Heart left ventricle (tissue), 13 donors: ENCODE data around the gene DUSP1.

ENCODE experiments used
- CTCF ChIP-seq, 12 donors: fragments of 200-600 bp; sonication (generic) in 4 of 12; IDR thresholded peaks; one replicate each; pipeline versions ENCODE4 v1.5.0 to v1.8.0; 2018 to 2022; ENCODE audit warnings: antibody characterized with exemption in 12 of 12, mild to moderate bottlenecking in 5 of 12
- POLR2A ChIP-seq, 2 donors: fragments of 450-650 bp; IDR thresholded peaks; one replicate each; pipeline ENCODE4 v1.6.1; 2017; ENCODE audit warnings: antibody characterized with exemption in 2 of 2, mild to moderate bottlenecking in 2 of 2, moderate library complexity in 2 of 2
- donor health status: ischemic (EF 13 %, LVEDD 7.1; RV severe dilation, severe dysfunction).
- donor health status: DM: no; HTN: yes; CAD: no.
- donor health status: DM: no; HTN: no; CAD: no.
- donor health status: ischemic (EF 25% LVEDD 6.9; RV normal size, moderate dysfunction).
- donor health status: ischemic (EF 25% LVEDD 5.7; RV mildly dilated, moderate dysfunction).
- donor health status: ischemic (EF 35%, LVEDD 5.7; RV mildly dilated, moderate dysfunction).
- donor health status: nonischemic (EF 11% LVEDD 7.7; RV severe dilation, severe dysfunction).
- donor health status: DM: yes; HTN: yes; CAD: no.
- donor health status: PGD.
- donor health status: ischemic (EF 29% LVEDD 5.4; RV normal size, mild dysfunction).
- donor health status: nonischemic (EF 23%, LVEDD 6.1; RV moderate dilation, normal function).

GRCh38 chr5:172763120-172763464 lies 7.9 kb downstream of the DUSP1 start:
- TF ChIP-seq CTCF (IDR thresholded peaks at IDR 0.05) (no peak), POLR2A (IDR thresholded peaks at IDR 0.05) (no peak)
